NCI-H82 treated with DMSO at 0.1 percent for 48 hours (cell line): ENCODE measurements around the gene ECHDC1.
A peak's percentile ranks its signal among the peaks of the same experiment; 100 is the strongest.
"Not testable (repeated sequence)": the region's sequence is repeated elsewhere in the genome, so short reads cannot be mapped to it uniquely, and the experiment has no call there.

Experiments
- DNase-seq: peaks from one replicate; lab custom pipeline; 2025; ENCODE audit not compliant: unreplicated experiment; lab: John Stamatoyannopoulos, UW

The ECHDC1 gene

GRCh38 chr6:127342296-127342945 lies 988 bp downstream of the ECHDC1 start:
- peak; percentile 81 for DNase-seq

- DNase-seq, result no peak
These were observed 1.8 kb downstream of the ECHDC1 start for GRCh38 chr6:127341471-127342202.

GRCh38 chr6:127340171-127340570 lies 3.2 kb downstream of the ECHDC1 start:
- DNase-seq, result no peak

- no peak for DNase-seq
These were observed 4.5 kb downstream of the ECHDC1 start for GRCh38 chr6:127338936-127339335.

GRCh38 chr6:127332383-127332961 lies 10.9 kb downstream of the ECHDC1 start:
- no peak for DNase-seq

- DNase-seq, result not testable (repeated sequence)
These were observed 12.2 kb downstream of the ECHDC1 start for GRCh38 chr6:127331256-127331655.

- DNase-seq, result no peak
These were observed 15.3 kb downstream of the ECHDC1 start for GRCh38 chr6:127328043-127328609.

GRCh38 chr6:127319686-127320085 lies 23.7 kb downstream of the ECHDC1 start:
- no peak for DNase-seq

GRCh38 chr6:127317388-127318128 lies 25.9 kb downstream of the ECHDC1 start:
- peak; percentile 36 for DNase-seq

- DNase-seq, result no peak
These were observed 37.7 kb downstream of the ECHDC1 start for GRCh38 chr6:127305741-127306140.

- DNase-seq, result no peak
These were observed 39.5 kb downstream of the ECHDC1 start for GRCh38 chr6:127303917-127304316.

GRCh38 chr6:127302728-127303660 lies 40.4 kb downstream of the ECHDC1 start:
- DNase-seq, result no peak

GRCh38 chr6:127301199-127301700 lies 42.2 kb downstream of the ECHDC1 start:
- no peak for DNase-seq

- DNase-seq, result no peak
These were observed 43.0 kb downstream of the ECHDC1 start for GRCh38 chr6:127300411-127300810.

- no peak for DNase-seq
These were observed 43.7 kb downstream of the ECHDC1 start for GRCh38 chr6:127299522-127300240.

GRCh38 chr6:127298475-127298874 lies 44.9 kb downstream of the ECHDC1 start:
- DNase-seq, result no peak

- no peak for DNase-seq
These were observed 45.8 kb downstream of the ECHDC1 start for GRCh38 chr6:127297502-127298070.

GRCh38 chr6:127291495-127291894 lies 51.9 kb downstream of the ECHDC1 start:
- no peak for DNase-seq
